ENCODE measurements around the gene TJP3.
A peak's percentile ranks its signal among the peaks of the same experiment; 100 is the strongest.

TJP3 gene

DNA sequence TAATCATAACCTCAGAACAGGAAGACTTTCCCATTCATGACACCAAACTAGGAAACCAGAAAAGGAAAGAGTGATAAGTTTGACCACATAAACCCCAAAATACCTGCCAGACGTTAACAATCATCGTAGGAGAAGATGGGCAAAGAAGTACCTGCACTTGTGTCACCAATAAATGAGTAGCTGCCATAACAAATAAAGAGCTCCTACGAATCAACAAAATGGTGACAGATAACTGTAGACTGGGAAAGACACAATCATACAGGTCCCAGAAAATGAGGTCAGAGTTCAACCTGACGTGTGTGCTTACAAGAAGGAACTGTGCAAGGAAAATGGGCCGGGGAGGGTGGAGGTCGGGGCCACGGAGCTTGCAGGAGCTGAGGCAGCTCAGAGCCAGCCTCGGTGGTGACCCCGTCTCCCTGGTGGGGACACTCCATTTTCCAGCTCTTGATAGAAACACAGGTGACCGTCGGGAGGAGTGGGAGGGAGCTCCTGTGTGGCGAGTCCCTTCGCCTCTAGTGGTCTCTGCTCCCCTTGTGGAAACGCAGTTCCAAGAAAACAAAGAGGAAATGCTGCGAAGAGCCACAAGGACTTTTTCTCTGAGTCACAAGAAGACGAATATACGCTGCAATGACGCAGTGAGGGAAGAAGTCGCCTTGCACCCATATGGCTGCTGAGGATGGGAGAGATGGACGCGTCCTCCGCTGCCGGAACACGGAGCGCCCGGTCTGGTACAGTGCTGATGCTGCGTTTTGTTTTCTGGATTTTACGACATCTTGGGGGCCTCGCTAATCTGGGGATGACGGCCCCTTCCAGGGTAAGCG, 17.4 kb upstream of the TJP3 start:
- FAIRE-seq (no peak), DNase-seq (ENCODE audit: low spot score) (no peak)

DNA sequence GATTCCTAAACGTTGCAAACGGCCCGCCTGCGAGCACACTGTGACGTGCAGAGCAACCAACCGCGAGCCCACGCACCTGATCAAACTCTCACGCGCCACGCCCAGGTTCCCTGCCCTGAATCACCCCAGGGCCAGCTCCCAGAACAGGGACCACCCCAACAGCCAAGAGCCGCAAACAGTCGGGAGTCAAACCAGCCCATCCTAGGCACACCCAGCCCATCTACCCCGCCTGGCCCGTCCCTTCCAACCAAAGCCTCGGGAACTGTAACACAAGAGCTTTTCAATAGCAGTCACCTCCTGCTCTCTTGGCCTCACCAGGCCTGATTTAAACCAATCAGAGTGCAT, 16.8 kb upstream of the TJP3 start:
- DNase-seq (ENCODE audit: low spot score), result no peak
- no peak for FAIRE-seq

DNA sequence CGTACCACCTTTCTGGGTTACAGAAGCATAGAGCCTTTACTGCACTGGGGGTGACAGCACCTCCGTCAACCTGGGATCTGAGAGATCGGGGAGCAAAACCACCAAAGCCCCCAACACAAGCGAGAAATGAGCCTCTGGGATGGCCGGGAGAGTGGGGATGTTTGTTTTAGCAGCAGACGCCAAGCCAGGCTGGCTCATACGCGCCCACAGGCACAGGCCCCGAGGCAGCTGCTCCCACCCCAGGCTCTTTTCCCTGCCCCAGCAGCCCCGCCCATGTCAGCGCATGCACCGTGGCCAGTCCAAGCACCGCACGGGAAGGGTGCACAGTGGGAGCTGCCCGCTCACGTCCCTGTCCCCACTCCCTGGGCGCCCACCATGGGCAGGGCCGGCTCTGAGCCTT, 16.5 kb upstream of the TJP3 start:
- DNase-seq (ENCODE audit: low spot score) (no peak), FAIRE-seq (no peak)

DNA sequence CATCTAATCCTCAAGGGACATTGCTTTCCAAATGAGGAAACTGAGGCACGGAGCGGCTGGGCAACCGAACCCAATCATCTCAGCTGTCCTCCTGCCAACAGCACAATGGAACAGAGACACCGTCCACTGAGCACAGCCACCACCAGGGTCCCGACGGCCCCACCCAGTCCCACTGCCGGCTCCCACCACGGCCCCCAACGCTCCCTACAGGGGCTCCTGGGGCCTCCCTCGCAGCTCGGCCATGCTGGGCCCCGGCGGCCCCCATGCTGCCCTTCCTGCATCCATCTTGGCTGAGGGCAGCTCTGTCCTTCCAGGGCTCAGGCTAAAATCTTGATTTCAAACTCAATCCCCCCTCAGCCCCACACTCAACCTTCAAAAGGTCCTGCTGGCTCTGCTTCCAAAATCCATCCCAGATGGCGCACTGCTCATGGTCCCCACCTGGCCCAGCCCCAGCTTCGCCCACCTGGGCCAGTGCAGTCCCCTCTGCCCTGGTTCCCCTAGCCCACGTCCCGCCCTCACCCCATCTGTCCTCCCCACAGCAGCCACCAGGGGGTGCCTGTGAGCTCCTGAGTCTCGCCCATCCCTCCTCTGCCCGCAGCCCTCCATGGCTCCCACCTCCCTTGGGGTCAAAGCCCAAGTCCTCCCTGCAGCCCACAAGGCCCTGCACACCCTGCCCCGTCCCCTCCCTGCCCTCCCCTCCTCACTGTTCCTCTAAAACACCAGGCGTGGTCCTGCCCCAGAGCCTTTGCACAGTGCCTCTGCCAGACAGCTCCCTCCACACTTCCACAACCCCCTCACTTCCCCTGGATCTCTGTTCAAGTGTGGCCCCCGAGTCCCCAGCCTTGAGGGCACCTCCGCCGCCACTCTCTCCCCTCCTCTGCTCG, 15.8 kb upstream of the TJP3 start:
- no peak for DNase-seq (ENCODE audit: low spot score)
- FAIRE-seq, result no peak

DNA sequence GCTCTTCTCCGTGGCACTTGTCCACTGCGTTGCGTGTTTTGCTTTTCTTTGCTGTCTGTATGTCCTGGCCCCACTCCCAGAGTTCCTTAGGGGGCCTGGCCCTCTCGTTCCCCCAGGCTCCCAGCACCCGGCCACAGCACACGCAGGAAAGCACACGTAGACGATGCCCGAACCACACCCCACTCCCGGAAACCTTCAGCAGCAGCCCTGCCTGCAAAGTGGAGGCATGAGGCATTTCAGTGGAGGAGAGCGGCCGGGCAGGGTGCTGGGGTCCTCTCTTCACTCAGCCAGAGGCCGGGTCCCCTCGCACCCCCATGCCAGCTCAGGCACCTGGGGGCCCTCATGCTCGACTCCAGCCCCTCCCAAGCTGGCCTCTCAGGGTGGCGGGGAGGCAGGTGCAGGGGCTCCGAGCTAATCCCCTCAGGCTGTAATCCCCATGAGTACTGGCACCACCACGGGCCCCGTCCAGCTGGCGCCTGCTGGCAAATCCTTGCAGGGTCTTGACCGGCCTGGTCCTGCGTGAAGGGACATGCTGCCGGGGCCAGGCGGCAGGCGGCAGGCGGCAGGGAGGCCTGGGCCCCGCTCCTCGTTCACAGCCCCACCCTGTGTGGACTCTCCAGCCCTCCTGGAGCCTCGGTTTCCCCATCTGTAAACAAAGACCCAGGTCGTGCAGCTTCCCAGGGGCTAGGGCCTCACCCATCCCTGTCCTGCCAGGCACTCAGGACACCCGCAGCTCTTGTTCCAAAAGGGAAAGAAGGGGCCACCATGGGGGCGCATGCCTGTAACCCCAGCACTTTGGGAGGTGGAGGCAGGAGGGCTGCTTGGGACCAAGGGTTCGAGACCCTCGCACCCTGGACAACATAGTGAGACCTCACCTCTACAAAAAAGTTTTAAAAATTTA, 14.9 kb upstream of the TJP3 start:
- FAIRE-seq, result no peak
- DNase-seq (ENCODE audit: low spot score), result no peak

DNA sequence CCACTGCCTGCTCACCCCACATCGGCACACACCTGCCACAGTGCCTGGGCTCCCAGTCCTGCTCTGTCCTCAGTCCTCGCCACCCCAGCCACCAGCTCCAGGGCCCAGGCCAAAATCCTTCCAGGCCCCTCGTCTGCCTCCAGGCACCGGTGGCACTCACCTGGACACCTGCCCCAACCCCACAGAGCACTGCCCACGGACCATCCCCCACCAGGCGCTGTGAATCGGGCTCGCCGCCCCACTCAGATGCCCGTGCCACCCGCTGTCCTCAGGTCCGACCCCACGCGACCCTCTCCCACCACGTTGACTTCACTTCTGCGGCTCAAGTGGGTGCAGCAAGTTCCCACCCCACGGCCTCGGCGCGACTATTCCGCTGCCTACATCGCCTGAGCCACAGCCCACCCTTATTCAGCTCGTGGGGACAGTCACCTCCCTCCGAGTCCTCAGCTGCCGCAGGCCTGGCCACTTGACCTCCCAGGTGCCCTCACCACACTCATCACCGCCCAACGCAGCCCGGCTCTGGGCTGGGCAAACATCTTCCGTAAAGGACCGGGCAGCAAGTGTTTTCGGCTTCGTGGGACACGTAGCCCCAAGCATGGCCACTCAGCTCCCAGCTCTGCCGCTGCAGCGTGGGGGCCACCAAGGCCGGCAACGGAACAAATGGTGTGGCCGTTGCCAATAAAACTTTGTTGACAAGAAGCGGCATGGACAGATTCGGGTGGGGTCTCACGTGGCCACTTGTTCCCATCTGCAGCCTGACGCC, 13.6 kb upstream of the TJP3 start:
- FAIRE-seq, result no peak

DNA sequence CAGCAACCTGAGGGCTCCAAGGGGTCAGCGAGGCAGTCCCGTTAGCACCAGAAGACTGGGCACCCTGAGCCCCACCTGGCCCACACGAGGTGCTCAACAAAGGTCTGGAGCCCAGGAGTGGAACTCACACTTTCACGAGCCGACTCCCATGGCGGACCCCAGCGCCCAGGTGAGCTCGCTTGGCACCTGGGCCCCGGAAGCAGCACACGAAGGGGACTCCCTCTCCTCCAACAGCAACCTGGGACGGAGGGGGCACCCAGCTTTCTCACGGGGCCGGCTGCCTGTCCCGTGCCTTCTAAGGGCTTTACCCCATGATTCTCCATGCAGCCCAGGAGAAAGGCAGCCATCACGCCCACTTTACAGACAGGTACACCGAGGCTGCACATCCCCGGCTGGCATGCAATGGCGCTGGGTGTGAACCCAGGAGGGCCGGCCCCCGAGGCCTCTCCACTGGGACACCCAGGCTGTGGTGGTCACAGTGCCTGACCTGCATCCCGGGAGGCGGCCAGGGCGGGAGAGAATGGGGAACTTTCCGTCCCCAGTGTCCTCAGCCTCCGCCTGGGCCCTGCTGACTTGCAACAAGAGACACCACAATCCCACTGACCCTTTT, 13.0 kb upstream of the TJP3 start:
- no peak for DNase-seq (ENCODE audit: low spot score)
- no peak for FAIRE-seq

More for the DNA sequence above, 13.6 kb upstream of the TJP3 start:
- no peak for DNase-seq (ENCODE audit: low spot score)

DNA sequence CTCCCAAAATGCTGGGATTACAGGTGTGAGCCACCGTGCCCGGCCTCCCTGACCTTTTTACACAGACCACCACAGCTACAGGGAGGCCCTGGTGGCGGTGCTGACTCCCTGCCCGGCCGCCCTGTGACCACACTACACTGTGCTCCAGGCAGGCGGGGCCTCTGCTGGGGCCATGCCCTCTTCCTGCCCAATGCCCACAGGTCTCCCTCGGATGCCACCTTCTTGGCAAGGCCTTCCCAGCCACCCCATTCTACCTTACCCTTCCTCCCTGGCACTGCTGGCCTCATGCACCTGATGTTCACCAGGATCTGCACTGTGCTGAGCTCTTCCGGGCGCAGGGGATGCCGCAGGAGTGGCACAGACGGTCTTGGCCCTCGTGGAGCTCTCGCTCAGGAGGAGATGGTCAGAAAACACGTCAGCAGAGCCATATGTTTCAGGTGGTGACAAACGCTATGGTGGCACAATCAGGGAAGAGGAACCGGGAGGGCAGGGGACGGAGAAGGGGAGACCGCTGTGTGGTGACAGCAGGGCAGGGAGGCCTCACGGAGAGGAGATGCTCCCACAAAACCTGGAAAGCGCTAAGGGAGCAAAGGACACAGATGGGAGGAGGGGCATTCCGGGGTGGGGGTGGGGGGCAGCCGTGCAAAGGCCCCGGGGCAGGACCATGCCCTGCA, 12.1 kb upstream of the TJP3 start:
- FAIRE-seq (no peak), DNase-seq (ENCODE audit: low spot score) (no peak)

DNA sequence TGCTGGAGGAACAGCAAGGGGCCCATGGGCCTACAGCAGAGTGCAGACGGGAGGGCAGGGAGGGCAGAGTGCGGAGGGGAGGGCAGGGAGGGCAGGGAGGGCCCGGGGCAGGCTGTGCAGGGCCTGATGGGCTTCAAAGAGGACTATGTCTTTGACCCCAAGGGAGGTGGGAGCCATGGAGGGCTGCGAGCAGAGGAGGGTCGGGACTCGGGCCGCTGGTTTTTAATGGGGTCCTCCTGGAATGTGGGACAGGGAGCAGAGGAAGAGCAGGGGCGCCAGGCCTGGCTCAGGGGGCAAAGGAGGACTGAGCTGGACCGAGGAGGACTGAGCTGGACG, 11.6 kb upstream of the TJP3 start:
- DNase-seq (ENCODE audit: low spot score), result no peak
- FAIRE-seq, result no peak

DNA sequence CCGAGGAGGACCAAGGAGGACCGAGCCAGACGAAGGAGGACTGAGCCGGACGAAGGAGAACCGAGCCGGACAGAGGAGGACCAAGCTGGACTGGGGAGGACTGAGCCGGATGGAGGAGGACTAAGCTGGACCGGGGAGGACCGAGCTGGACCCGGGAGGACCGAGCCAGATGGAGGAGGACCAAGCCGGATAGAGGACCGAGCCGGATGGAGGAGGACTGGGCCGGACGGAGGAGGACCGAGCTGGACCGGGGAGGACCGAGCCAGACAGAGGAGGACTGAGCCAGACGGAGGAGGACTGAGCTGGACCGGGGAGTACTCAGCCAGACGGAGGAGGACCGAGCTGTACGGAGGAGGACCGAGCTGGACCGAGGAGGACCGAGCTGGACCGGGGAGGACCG, 11.1 kb upstream of the TJP3 start:
- FAIRE-seq (no peak), DNase-seq (ENCODE audit: low spot score) (no peak)

DNA sequence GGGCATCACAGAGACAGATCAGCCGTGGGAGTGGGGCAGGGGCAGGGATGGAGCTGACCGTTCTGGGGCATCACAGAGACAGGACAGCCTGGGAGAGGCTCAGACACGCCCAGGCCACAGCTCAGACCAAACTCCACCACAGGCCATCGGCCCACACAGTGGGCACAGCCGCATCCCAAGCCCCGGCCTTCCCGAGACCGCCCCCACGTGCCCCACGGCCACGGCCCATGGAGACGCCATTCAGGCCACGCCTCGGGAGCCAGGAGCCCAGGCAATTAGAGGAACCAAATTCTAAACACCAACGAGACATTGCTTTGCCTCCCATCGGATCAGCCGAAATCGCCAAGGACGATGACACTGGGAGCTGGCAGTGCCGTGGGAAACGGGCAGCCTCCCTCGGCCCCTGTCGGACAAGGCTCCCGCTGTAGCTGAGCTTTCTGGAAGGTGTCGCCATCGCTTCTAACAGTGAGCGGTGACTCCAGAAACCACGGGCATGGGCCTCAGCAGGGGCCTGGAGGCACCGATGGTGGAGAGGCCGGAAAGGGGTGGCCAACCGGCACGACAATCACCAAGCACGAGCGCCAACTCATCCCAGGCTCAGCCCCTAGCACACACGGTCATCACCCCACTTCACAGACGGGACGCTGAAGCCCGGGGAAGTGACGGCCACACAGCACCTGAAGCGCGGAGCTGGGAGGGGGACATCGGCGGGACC, 10.4 kb upstream of the TJP3 start:
- FAIRE-seq (no peak), DNase-seq (ENCODE audit: low spot score) (no peak)

DNA sequence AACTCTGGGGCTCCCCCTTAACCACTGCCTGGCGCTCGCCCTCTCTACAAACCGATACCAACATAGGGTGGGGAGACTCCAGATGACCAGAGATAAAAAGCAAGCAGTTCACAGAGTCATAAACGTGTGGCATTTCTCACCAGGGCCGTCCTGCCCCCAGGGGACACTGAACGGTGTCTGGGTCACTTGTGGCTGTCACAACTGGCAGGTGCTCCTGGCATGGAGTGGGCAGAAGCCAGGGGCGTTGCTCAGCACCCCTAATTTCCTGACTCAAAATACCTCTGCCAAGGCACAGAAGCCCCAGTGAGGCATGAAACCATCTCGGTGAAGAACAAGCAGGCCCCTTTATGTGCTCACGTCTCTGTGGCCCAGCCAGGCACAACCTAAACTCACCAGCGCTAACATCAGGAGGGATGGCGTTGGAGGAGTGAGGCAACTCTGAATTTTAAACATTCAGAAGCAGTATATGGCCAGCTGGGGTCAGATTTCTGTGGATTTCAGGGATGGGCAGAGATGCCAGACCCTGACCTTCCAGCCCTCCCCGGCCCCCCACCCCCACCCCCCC, 9.7 kb upstream of the TJP3 start:
- FAIRE-seq (no peak), DNase-seq (ENCODE audit: low spot score) (no peak)

DNA sequence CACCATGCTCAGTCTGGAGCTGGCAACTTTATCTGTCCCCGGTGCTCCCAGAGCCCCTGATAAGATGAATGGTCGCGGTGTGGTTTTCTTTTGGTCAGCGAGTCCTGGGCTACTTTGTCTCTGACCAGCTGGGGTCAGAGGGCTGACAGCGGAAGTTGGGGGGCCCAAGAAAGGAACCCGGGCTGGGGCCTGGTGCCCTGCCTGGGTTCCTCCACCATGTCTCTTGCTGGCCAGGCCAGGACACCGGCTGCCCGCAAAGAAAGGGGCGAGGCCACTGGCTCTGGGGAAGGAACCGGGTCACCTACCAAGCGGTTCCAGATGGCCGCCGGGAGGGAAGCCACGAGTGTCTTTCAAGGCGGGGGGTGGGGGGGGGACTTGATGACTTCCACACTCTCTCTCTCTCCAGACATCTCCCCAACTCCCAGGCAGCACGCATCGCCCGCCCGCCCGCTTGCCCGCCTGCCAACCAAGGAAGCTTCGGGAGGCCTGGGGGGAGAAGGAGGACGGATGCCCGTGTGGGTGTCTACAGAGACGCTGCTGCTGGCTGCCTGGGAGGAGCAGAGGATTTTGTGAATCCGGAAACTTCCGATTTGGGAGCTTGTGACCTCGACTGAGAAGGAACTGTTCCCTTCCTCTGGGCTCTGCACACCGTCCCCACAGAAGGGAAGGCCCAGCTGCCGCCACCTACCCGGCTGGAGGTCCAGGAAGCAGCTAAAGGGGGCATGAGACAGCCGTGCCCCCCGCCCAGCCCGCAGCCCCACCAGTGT, 9.0 kb upstream of the TJP3 start:
- FAIRE-seq (no peak), DNase-seq (ENCODE audit: low spot score) (peak; percentile 21)

DNA sequence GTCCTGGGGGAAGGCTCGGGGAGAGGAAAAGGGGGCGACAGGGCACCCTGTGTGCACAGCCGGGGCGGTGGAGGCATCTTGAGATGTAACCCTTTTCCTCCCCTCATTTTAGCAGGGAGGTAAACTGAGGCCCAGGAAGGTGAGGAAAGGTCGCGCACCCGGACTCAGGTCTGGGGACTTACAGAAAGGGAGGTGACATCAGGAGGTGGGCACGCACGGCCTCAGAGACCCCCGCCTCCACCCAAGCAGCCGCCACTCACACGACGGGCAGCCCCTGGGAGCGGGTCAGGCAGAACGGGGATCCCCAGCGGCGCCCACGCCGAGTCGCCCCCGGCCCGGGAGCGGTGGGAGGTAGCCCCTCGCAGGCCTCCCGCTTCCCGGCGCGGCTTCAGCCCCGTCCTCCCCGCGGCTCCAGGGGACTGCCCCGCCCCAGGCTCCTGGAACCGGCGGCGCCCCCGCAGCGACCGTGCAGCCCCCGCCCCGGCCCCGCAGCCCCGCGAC, 8.4 kb upstream of the TJP3 start:
- DNase-seq (ENCODE audit: low spot score) (no peak), FAIRE-seq (no peak)

DNA sequence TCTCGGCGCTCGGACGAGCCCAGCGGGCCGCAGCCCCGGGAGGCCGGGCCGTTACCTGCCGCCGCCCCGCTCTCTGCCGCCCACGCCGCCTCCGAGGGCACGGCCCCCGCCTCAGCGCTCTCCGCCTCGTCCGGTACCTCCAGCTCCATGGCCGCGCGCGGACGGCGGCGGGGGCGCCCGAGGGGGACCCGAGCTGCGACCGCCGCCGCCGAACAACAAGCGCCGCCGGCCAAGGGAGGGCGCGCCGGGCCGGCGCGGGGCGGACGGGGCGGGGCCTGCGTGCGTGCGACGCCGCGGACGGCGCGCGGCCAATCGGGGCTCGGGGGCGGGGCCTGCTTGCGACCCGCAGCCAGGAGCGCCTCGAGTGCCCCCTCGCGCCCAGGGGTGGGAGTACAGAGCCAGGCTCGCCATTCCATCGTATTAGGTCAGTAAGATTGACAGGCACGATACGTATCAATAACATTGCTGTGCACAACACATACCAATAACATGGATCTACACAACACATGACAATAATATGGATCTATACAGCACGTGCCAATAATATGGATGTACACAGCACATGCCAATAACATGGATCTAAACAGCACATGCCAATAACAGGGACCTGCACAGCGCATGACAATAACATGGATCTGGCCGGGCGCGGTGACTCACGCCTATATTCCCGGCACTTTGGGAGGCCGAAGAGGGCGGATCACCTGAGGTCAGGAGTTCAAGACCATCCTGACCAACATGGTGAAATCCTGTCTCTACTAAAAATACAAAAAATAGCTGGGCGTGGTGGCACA, 7.7 kb upstream of the TJP3 start, which contains the start of gene PIP5K1C:
PIP5K1C (minus strand) TSS at position 227 of the 791 bp plus-strand sequence; CDS start at position 149, 78 bp downstream.
- peak; percentile 67 for DNase-seq (ENCODE audit: low spot score)
- FAIRE-seq, result no peak

DNA sequence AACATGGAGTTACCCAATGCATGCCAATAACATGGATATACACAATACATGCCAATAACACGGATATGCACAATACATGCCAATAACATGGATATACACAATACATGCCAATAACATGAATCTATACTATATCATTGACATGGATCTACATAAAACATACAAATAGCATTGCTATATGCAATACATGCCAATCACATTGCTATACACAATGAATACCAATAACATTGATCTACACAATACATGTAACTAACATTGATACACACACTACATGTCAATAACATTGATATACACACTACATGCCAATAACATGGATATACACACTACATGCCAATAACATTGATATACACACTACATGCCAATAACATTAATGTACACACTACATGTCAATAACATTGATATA, 7.0 kb upstream of the TJP3 start:
- FAIRE-seq, result no peak

DNA sequence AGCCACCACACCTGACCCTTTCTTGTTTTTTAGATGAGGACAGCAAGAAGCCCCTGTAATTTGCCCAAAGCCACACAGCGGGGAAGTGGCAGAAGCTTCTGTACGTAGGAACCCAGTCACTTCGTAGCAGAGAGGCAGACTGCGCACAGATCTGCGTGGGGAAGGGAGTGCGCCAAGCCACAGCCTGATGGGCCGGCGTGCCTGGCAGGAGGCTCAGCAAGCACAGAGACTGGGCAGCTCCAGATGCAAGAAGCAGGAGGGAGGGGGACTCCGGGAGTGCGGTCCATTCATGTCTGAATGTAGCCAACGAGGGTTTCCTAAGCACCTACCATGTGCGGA, 347 bp upstream of the TJP3 start:
- no peak for DNase-seq (ENCODE audit: low spot score)

More for the DNA sequence above, 7.0 kb upstream of the TJP3 start:
- no peak for DNase-seq (ENCODE audit: low spot score)

More for the DNA sequence above, 347 bp upstream of the TJP3 start:
- FAIRE-seq, result no peak
